Spleen (tissue), 11 donors: ENCODE measurements around the gene MAP7D1. TPM values are rescaled to one million over a fixed set of nuclear protein-coding genes. Genes with fewer than 3 reads are reported as not detected.

Experiments used
- DNase-seq: peaks from one replicate; pipeline ENCODE4 v3.0.0-alpha.2; 2020
- H3K27ac ChIP-seq, 8 donors: fragments of 200-600 bp; sonication (generic) in 7 of 8; 1 replicate in 4 of 8; 2 replicates in 4 of 8; pipeline versions ENCODE4 v1.5.0 to v1.8.0; 2016 to 2021; ENCODE audit warnings: inconsistent platforms in 4 of 8, mild to moderate bottlenecking in 4 of 8, moderate library complexity in 1 of 8
- H3K27me3 ChIP-seq, 7 donors: fragments of 200-600 bp; sonication (generic) in 6 of 7; replicated peaks in 1 of 7; 1 replicate in 4 of 7; 2 replicates in 3 of 7; pipeline versions ENCODE4 v1.5.0 to v1.8.0; 2016 to 2021; ENCODE audit warnings: inconsistent platforms in 3 of 7, mild to moderate bottlenecking in 1 of 7
- H3K36me3 ChIP-seq, 6 donors: fragments of 200-600 bp; sonication (generic) in 5 of 6; 1 replicate in 4 of 6; 2 replicates in 2 of 6; pipeline versions ENCODE4 v1.5.0 to v1.8.0; 2016 to 2021; ENCODE audit warnings: inconsistent platforms in 2 of 6
- H3K4me1 ChIP-seq, 6 donors: fragments of 200-600 bp; sonication (generic) in 5 of 6; 1 replicate in 3 of 6; 2 replicates in 3 of 6; pipeline versions ENCODE4 v1.5.0 to v1.8.0; 2016 to 2021; ENCODE audit warnings: inconsistent platforms in 3 of 6
- H3K4me3 ChIP-seq, 8 donors: fragments of 200-600 bp; sonication (generic) in 7 of 8; 1 replicate in 4 of 8; 2 replicates in 4 of 8; pipeline versions ENCODE4 v1.5.0 to v1.8.0; 2016 to 2021; ENCODE audit warnings: inconsistent platforms in 4 of 8, mild to moderate bottlenecking in 4 of 8, moderate library complexity in 2 of 8
- H3K9me3 ChIP-seq, 8 donors: fragments of 200-600 bp; sonication (generic) in 7 of 8; 1 replicate in 4 of 8; 2 replicates in 4 of 8; pipeline versions ENCODE4 v1.5.0 to v1.8.0; 2016 to 2021; ENCODE audit warnings: inconsistent platforms in 4 of 8
- CTCF ChIP-seq, 11 experiments: fragments of 200-600 bp in 7 of 11; fragments of 450-650 bp in 4 of 11; sonication (generic) in 4 of 11; IDR thresholded peaks in 8 of 11; conservative IDR thresholded peaks in 3 of 11; 1 replicate in 7 of 11; 2 replicates in 4 of 11; pipeline versions ENCODE4 v1.4.0 to v1.8.0; 2016 to 2021; ENCODE audit warnings: antibody characterized with exemption in 11 of 11, inconsistent platforms in 4 of 11, mild to moderate bottlenecking in 1 of 11
- POLR2A ChIP-seq, 3 donors: fragments of 450-650 bp; IDR thresholded peaks; one replicate each; pipeline ENCODE4 v1.5.1; 2017; ENCODE audit warnings: antibody characterized with exemption in 3 of 3, mild to moderate bottlenecking in 1 of 3
- POLR2AphosphoS5 ChIP-seq, 3 donors: sonication (generic); formaldehyde crosslinking; IDR thresholded peaks; one replicate each; pipeline ENCODE4 v1.5.1; 2017; ENCODE audit warnings: antibody characterized with exemption in 3 of 3
- WGBS, 5 donors: extraction: QIAGEN DNeasy Blood & Tissue Kit in 3 of 5; methylation state at CpG; one replicate each; pipeline versions ENCODE4 v1.1.5 to v1.1.7; 2013 to 2018; 5-methylcytosine and 5-hydroxymethylcytosine counted together
- intact Hi-C: fragments of 100-400 bp; cut with DNase I; formaldehyde crosslinking; loops from one replicate; pipeline ENCODE4 v1.15.0; 2023; ENCODE audit warnings: low total_unique reads
- polyA plus RNA-seq, 3 donors: library from polyadenylated mRNA; stranded (reverse); fragments of 200-250 nt; gene quantifications; one replicate each; pipeline ENCODE4 v1.2.1, GENCODE V29; 2013
- total RNA-seq, 7 donors: library from RNA; depleted of rRNA in 3 of 7; stranded (reverse); fragments of >200 nt in 3 of 7; fragmentation: NEBNext Ultra II Directional in 4 of 7; extraction: Animal tissue kit (Norgen Biotek cat#: 25700) in 4 of 7; gene quantifications; one replicate each; pipeline versions ENCODE4 v1.1.0 to v1.2.1, GENCODE V29; 2016 to 2021
- donor health status: healthy with polysubstance abuse.
- donor health status: DM: no; HTN: no; CAD: no; lungs with moderate emphysema.
- donor health status: DM: no; HTN: no; CAD: no.
- donor health status: Bipolar disorder and iron deficiency.
- donor health status: healthy.
- donor health status: DM: no; HTN: no; CAD: no.
- donor health status: DM: yes; HTN: yes; CAD: no.

The MAP7D1 gene
- total and polyA plus RNA-seq, 10 donors: 30.4 to 116 (median 88.0) TPM

- H3K9me3 ChIP-seq: no peaks in the 10 kb centered on the region
- H3K4me3 ChIP-seq: peak overlapping the region in 7 of 8 donors; percentile 71 to 94 (median 83)
- H3K36me3 ChIP-seq: peaks cover 0 to 22% (median 7%) of the 10 kb centered on the region in 6 donors
- peaks cover 32 to 52% (median 41%) of the 10 kb centered on the region in 6 donors for H3K4me1 ChIP-seq
- peak overlapping the region; percentile 94 to 98 (median 96) for H3K27ac ChIP-seq
- H3K27me3 ChIP-seq: no peaks in the 10 kb centered on the region
- WGBS, 5 donors: 82 to 84% (median 83%) methylated on average over 33 of the region's 33 CpGs
- TF ChIP-seq POLR2A (IDR thresholded peaks at IDR 0.05) (no peak), POLR2AphosphoS5 (IDR thresholded peaks at IDR 0.05) (no peak), CTCF (IDR thresholded peaks at IDR 0.05 in 8 of 11, conservative IDR thresholded peaks at IDR 0.05 in 3 of 11) (no peak)
- DNase-seq: peak; percentile 76
- intact Hi-C loops: loop anchor here (10.0 kb wide), 1 partner anchor 68 kb away; the partner anchor contains the start of gene MAP7D1
Observed at GRCh38 chr1:36222481-36223380, 66.8 kb downstream of the MAP7D1 start.

- Histone ChIP-seq H3K27me3 (no peaks in the 10 kb centered on the region), H3K27ac (peak overlapping the region; percentile 94 to 98 (median 96)), H3K9me3 (no peaks in the 10 kb centered on the region), H3K4me1 (peaks cover 32 to 56% (median 47%) of the 10 kb centered on the region in 6 donors), H3K4me3 (peak overlapping the region; percentile 38 to 94 (median 80)), H3K36me3 (peaks cover 0 to 30% (median 13%) of the 10 kb centered on the region in 6 donors)
- intact Hi-C loops: loop anchor here (10.0 kb wide), 1 partner anchor 69 kb away; the partner anchor contains the start of gene MAP7D1
- no peak for DNase-seq
- TF ChIP-seq POLR2AphosphoS5 (IDR thresholded peaks at IDR 0.05) (peak in 1 of 3 donors; percentile 8), POLR2A (IDR thresholded peaks at IDR 0.05) (no peak)
- 0 to 3% (median 1%) methylated on average over 16 of the region's 16 CpGs for WGBS, 5 donors
Observed at GRCh38 chr1:36223381-36223995, 67.5 kb downstream of the MAP7D1 start.

- Histone ChIP-seq H3K36me3 (peaks cover 0 to 36% (median 19%) of the 10 kb centered on the region in 6 donors), H3K9me3 (no peaks in the 10 kb centered on the region), H3K27ac (peak within 1 kb of the TSS; percentile 94 to 98 (median 96)), H3K27me3 (no peaks in the 10 kb centered on the region), H3K4me3 (peak within 1 kb of the TSS; percentile 71 to 94 (median 84)), H3K4me1 (peaks cover 32 to 61% (median 53%) of the 10 kb centered on the region in 6 donors)
- DNase-seq: peak; percentile 100
- intact Hi-C loops: loop anchor here (10.0 kb wide), 1 partner anchor 69 kb away; the partner anchor contains the start of gene MAP7D1
- TF ChIP-seq CTCF (IDR thresholded peaks at IDR 0.05 in 8 of 11, conservative IDR thresholded peaks at IDR 0.05 in 3 of 11): peak in 2 of 11 experiments; percentile 24 to 29
- TF ChIP-seq POLR2A (IDR thresholded peaks at IDR 0.05): peak; percentile 80 to 88 (median 85)
- peak; percentile 99 to 100 (median 99) for TF ChIP-seq POLR2AphosphoS5 (IDR thresholded peaks at IDR 0.05)
- WGBS, 5 donors: 0 to 1% (median 0%) methylated on average over 18 to 45 of the region's 45 CpGs
Observed at GRCh38 chr1:36223996-36224536, 68.1 kb downstream of the MAP7D1 start, which contains the start of gene THRAP3. Gene THRAP3, plus strand, starts transcription at chr1:36224443. Its CDS starts 58,121 bp downstream, at chr1:36282564.
